ENCODE measurements around the gene PLEKHH2. TPM values are rescaled to one million over a fixed set of nuclear protein-coding genes. Genes with fewer than 3 reads are reported as not detected.
A peak's percentile ranks its signal among the peaks of the same experiment; 100 is the strongest.

The PLEKHH2 gene
- total and polyA plus RNA-seq, 10 donors = 0.91 to 21.9 (median 14.6) TPM

GRCh38 chr2:43605851-43606250 is 31.2 kb upstream of the PLEKHH2 start:
- WGBS, 5 donors = 89 to 95% (median 91%) methylated on average over 5 of the region's 5 CpGs

GRCh38 chr2:43609290-43609918 is 27.7 kb upstream of the PLEKHH2 start:
- intact Hi-C loops (cut with DNase I; ENCODE audit: low total_unique reads) = loop anchor here (10.0 kb wide), 1 partner anchor 785 kb away; no protein-coding TSS in a partner anchor
- peaks cover 0 to 13% (median 3%) of the 10 kb centered on the region in 6 donors for H3K4me1 ChIP-seq
- H3K27me3 ChIP-seq (replicated peaks in 1 of 7) = no peaks in the 10 kb centered on the region
- WGBS, 5 donors = 31 to 57% (median 46%) methylated on average over 6 of the region's 6 CpGs
- no peaks in the 10 kb centered on the region for H3K9me3 ChIP-seq
- no peak for TF ChIP-seq POLR2AphosphoS5 (IDR thresholded peaks at IDR 0.05)
- TF ChIP-seq POLR2A (IDR thresholded peaks at IDR 0.05) = no peak
- TF ChIP-seq CTCF (IDR thresholded peaks at IDR 0.05 in 8 of 11, conservative IDR thresholded peaks at IDR 0.05 in 3 of 11) = peak in 9 of 11 experiments; percentile 42 to 75 (median 64)
- H3K36me3 ChIP-seq = no peaks in the 10 kb centered on the region
- no peak for DNase-seq
- H3K27ac ChIP-seq = no peak overlapping the region
- no peak overlapping the region for H3K4me3 ChIP-seq

More at GRCh38 chr2:43605851-43606250, 31.2 kb upstream of the PLEKHH2 start:
- TF ChIP-seq POLR2AphosphoS5 (IDR thresholded peaks at IDR 0.05) (no peak), CTCF (IDR thresholded peaks at IDR 0.05 in 8 of 11, conservative IDR thresholded peaks at IDR 0.05 in 3 of 11) (no peak), POLR2A (IDR thresholded peaks at IDR 0.05) (no peak)
- Histone ChIP-seq H3K9me3 (no peaks in the 10 kb centered on the region), H3K4me3 (no peak overlapping the region), H3K27me3 (replicated peaks in 1 of 7) (no peaks in the 10 kb centered on the region), H3K36me3 (no peaks in the 10 kb centered on the region), H3K4me1 (peaks cover 0 to 5% (median 0%) of the 10 kb centered on the region in 6 donors), H3K27ac (no peak overlapping the region)
- no peak for DNase-seq
- intact Hi-C loops (cut with DNase I; ENCODE audit: low total_unique reads) = loop anchor here (10.0 kb wide), 1 partner anchor 781 kb away; no protein-coding TSS in a partner anchor

DNA sequence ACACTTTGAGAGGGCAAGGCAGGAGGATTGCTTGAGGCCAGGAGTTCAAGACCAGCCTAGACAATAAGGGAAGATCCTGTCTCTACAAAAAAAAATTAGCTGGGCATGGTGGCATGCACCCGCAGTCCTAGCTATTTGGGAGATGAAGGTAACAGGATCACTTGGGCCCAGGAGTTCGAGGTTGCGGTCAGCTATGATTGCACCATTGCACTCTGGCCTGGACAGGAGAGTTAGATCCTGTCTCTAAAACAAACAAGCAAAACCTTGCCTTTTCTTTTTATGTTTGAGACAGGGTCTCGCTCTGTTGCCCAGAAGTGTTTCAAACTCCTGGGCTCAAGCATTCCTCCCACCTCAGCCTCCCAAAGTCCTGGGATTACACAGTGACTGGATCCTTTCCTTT is 26.7 kb upstream of the PLEKHH2 start:
- TF ChIP-seq POLR2A (IDR thresholded peaks at IDR 0.05) (no peak), POLR2AphosphoS5 (IDR thresholded peaks at IDR 0.05) (no peak), CTCF (IDR thresholded peaks at IDR 0.05 in 8 of 11, conservative IDR thresholded peaks at IDR 0.05 in 3 of 11) (no peak)
- DNase-seq = no peak
- WGBS, 5 donors = 91 to 97% (median 92%) methylated on average over 4 of the region's 4 CpGs
- H3K4me1 ChIP-seq = peaks cover 0 to 13% (median 3%) of the 10 kb centered on the region in 6 donors
- intact Hi-C loops (cut with DNase I; ENCODE audit: low total_unique reads) = no loop called here
- no peaks in the 10 kb centered on the region for H3K27me3 ChIP-seq (replicated peaks in 1 of 7)
- no peaks in the 10 kb centered on the region for H3K36me3 ChIP-seq
- no peaks in the 10 kb centered on the region for H3K9me3 ChIP-seq
- no peak overlapping the region for H3K4me3 ChIP-seq
- no peak overlapping the region for H3K27ac ChIP-seq

DNA sequence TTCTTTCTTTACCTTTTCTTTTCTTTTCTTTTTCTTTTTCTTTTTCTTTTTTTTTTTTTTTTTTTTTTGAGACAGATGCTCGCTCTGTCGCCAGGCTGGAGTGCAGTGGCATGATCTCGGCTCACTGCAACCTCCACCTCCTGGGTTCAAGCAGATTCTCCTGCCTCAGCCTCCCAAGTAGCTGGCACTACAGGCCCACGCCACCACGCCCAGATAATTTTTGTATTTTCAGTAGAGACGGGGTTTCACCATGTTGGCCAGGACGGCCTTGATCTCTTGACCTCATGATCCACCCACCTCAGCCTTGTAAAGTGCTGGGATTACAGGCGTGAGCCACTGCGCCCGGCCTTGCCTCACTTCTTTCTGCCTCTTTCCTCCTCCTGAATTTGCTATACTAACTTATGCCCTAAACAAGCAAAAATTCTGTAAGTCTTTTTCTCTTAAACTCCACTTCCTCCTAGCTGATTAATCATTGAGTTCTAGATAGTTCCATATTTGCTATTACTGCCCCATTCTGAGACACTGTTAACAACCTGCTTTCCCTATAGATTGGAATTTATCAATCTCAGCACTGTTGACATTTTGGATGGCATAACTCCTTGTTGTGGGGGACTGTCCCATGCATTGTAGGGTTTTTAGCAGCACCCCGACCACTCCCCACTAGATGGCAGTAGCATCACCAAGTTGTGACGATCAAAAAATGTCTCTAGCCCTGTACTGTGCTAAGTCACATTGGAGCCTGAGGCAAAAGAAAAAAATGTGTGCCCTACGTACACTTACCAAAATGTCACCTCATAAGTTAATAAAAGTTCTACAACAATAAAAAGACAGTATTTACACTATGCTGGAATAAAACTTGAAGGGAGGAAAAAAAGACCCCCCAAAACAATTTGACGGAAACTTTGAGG is 24.8 kb upstream of the PLEKHH2 start:
- intact Hi-C loops (cut with DNase I; ENCODE audit: low total_unique reads) = no loop called here

More for the DNA sequence above, 24.8 kb upstream of the PLEKHH2 start:
- 59 to 64% (median 62%) methylated on average over 13 to 14 of the region's 14 CpGs for WGBS, 5 donors
- no peaks in the 10 kb centered on the region for H3K9me3 ChIP-seq
- H3K36me3 ChIP-seq = no peaks in the 10 kb centered on the region
- no peak for DNase-seq
- peaks cover 0 to 13% (median 3%) of the 10 kb centered on the region in 6 donors for H3K4me1 ChIP-seq
- no peak overlapping the region for H3K27ac ChIP-seq
- TF ChIP-seq POLR2A (IDR thresholded peaks at IDR 0.05) (no peak), POLR2AphosphoS5 (IDR thresholded peaks at IDR 0.05) (no peak), CTCF (IDR thresholded peaks at IDR 0.05 in 8 of 11, conservative IDR thresholded peaks at IDR 0.05 in 3 of 11) (peak; percentile 51 to 83 (median 74))
- H3K4me3 ChIP-seq = no peak overlapping the region
- H3K27me3 ChIP-seq (replicated peaks in 1 of 7) = no peaks in the 10 kb centered on the region
